ENCODE data around the gene SLC35F3. TPM values are rescaled to one million over a fixed set of nuclear protein-coding genes. Genes with fewer than 3 reads are reported as not detected.
A peak's percentile ranks its signal among the peaks of the same experiment; 100 is the strongest.
"Not testable (repeated sequence)": the region's sequence is repeated elsewhere in the genome, so short reads cannot be mapped to it uniquely, and the experiment has no call there.

Gene SLC35F3
- total and polyA plus RNA-seq, 9 donors = 0.21 to 0.64 (median 0.31) TPM

GRCh38 chr1:234297668-234298067 is 393.2 kb downstream of the SLC35F3 start:
- H3K4me1 ChIP-seq (ENCODE audit: control insufficient read depth, insufficient read depth, low read length) = peaks cover 9% of the 10 kb centered on the region
- H3K9me3 ChIP-seq (replicated peaks; ENCODE audit: control insufficient read depth, low read depth, low read length) = no peaks in the 10 kb centered on the region
- WGBS (ENCODE audit: insufficient coverage) = no CpG with 5 or more reads among the region's 1 CpG
- DNase-seq = no peak
- H3K27ac ChIP-seq (ENCODE audit: low read length) = no peak overlapping the region
- no peaks in the 10 kb centered on the region for H3K36me3 ChIP-seq (ENCODE audit: control insufficient read depth, insufficient read depth, low read length)
- H3K4me3 ChIP-seq (ENCODE audit: low read length) = no peak overlapping the region
- peaks cover 4% of the 10 kb centered on the region for H3K27me3 ChIP-seq (ENCODE audit: control insufficient read depth, insufficient read depth, low read length)

- Histone ChIP-seq H3K27ac (ENCODE audit: low read length) (no peak overlapping the region), H3K4me1 (ENCODE audit: control insufficient read depth, insufficient read depth, low read length) (peaks cover 2% of the 10 kb centered on the region), H3K4me3 (ENCODE audit: low read length) (no peak overlapping the region), H3K27me3 (ENCODE audit: control insufficient read depth, insufficient read depth, low read length) (no peaks in the 10 kb centered on the region), H3K9me3 (replicated peaks; ENCODE audit: control insufficient read depth, low read depth, low read length) (no peaks in the 10 kb centered on the region), H3K36me3 (ENCODE audit: control insufficient read depth, insufficient read depth, low read length) (no peaks in the 10 kb centered on the region)
- no CpG with 5 or more reads among the region's 2 CpGs for WGBS (ENCODE audit: insufficient coverage)
- no peak for DNase-seq
These were observed 395.6 kb downstream of the SLC35F3 start for GRCh38 chr1:234300096-234300495.

- H3K9me3 ChIP-seq (replicated peaks; ENCODE audit: control insufficient read depth, low read depth, low read length); H3K27me3 ChIP-seq (ENCODE audit: control insufficient read depth, insufficient read depth, low read length); DNase-seq; H3K36me3 ChIP-seq (ENCODE audit: control insufficient read depth, insufficient read depth, low read length); H3K4me1 ChIP-seq (ENCODE audit: control insufficient read depth, insufficient read depth, low read length); H3K27ac ChIP-seq (ENCODE audit: low read length); H3K4me3 ChIP-seq (ENCODE audit: low read length): not testable (repeated sequence)
- WGBS (ENCODE audit: insufficient coverage) = no CpG with 5 or more reads among the region's 1 CpG
These were observed 397.2 kb downstream of the SLC35F3 start for GRCh38 chr1:234301663-234302062.

- no peaks in the 10 kb centered on the region for H3K4me1 ChIP-seq (ENCODE audit: control insufficient read depth, insufficient read depth, low read length)
- no peak for DNase-seq
- H3K27ac ChIP-seq (ENCODE audit: low read length) = no peak overlapping the region
- no peaks in the 10 kb centered on the region for H3K36me3 ChIP-seq (ENCODE audit: control insufficient read depth, insufficient read depth, low read length)
- no peaks in the 10 kb centered on the region for H3K9me3 ChIP-seq (replicated peaks; ENCODE audit: control insufficient read depth, low read depth, low read length)
- no peaks in the 10 kb centered on the region for H3K27me3 ChIP-seq (ENCODE audit: control insufficient read depth, insufficient read depth, low read length)
- no peak overlapping the region for H3K4me3 ChIP-seq (ENCODE audit: low read length)
- WGBS (ENCODE audit: insufficient coverage) = 73% methylated on average over 5 of the region's 6 CpGs
These were observed 398.0 kb downstream of the SLC35F3 start for GRCh38 chr1:234302354-234302962.

- DNase-seq = no peak
- H3K27ac ChIP-seq (ENCODE audit: low read length) = no peak overlapping the region
- 52% methylated on average over 5 of the region's 6 CpGs for WGBS (ENCODE audit: insufficient coverage)
- no peaks in the 10 kb centered on the region for H3K4me1 ChIP-seq (ENCODE audit: control insufficient read depth, insufficient read depth, low read length)
- no peaks in the 10 kb centered on the region for H3K27me3 ChIP-seq (ENCODE audit: control insufficient read depth, insufficient read depth, low read length)
- H3K9me3 ChIP-seq (replicated peaks; ENCODE audit: control insufficient read depth, low read depth, low read length) = no peaks in the 10 kb centered on the region
- no peak overlapping the region for H3K4me3 ChIP-seq (ENCODE audit: low read length)
- no peaks in the 10 kb centered on the region for H3K36me3 ChIP-seq (ENCODE audit: control insufficient read depth, insufficient read depth, low read length)
These were observed 398.8 kb downstream of the SLC35F3 start for GRCh38 chr1:234303231-234303630.

GRCh38 chr1:234307726-234308125 is 403.2 kb downstream of the SLC35F3 start:
- WGBS (ENCODE audit: insufficient coverage) = 88% methylated on average over 1 of the region's 6 CpGs
- DNase-seq = no peak
- no peak overlapping the region for H3K27ac ChIP-seq (ENCODE audit: low read length)
- H3K4me1 ChIP-seq (ENCODE audit: control insufficient read depth, insufficient read depth, low read length) = peaks cover 2% of the 10 kb centered on the region
- no peaks in the 10 kb centered on the region for H3K9me3 ChIP-seq (replicated peaks; ENCODE audit: control insufficient read depth, low read depth, low read length)
- H3K27me3 ChIP-seq (ENCODE audit: control insufficient read depth, insufficient read depth, low read length) = no peaks in the 10 kb centered on the region
- no peaks in the 10 kb centered on the region for H3K36me3 ChIP-seq (ENCODE audit: control insufficient read depth, insufficient read depth, low read length)
- no peak overlapping the region for H3K4me3 ChIP-seq (ENCODE audit: low read length)

- Histone ChIP-seq H3K27me3 (ENCODE audit: control insufficient read depth, insufficient read depth, low read length) (no peaks in the 10 kb centered on the region), H3K4me1 (ENCODE audit: control insufficient read depth, insufficient read depth, low read length) (peaks cover 2% of the 10 kb centered on the region), H3K4me3 (ENCODE audit: low read length) (no peak overlapping the region), H3K36me3 (ENCODE audit: control insufficient read depth, insufficient read depth, low read length) (no peaks in the 10 kb centered on the region), H3K27ac (ENCODE audit: low read length) (no peak overlapping the region), H3K9me3 (replicated peaks; ENCODE audit: control insufficient read depth, low read depth, low read length) (no peaks in the 10 kb centered on the region)
- WGBS (ENCODE audit: insufficient coverage) = 64% methylated on average over 3 of the region's 4 CpGs
- DNase-seq = no peak
These were observed 404.7 kb downstream of the SLC35F3 start for GRCh38 chr1:234309243-234309597.

GRCh38 chr1:234309598-234310459 is 405.4 kb downstream of the SLC35F3 start:
- Histone ChIP-seq H3K4me3 (ENCODE audit: low read length) (no peak overlapping the region), H3K27me3 (ENCODE audit: control insufficient read depth, insufficient read depth, low read length) (no peaks in the 10 kb centered on the region), H3K4me1 (ENCODE audit: control insufficient read depth, insufficient read depth, low read length) (peaks cover 2% of the 10 kb centered on the region), H3K36me3 (ENCODE audit: control insufficient read depth, insufficient read depth, low read length) (no peaks in the 10 kb centered on the region), H3K9me3 (replicated peaks; ENCODE audit: control insufficient read depth, low read depth, low read length) (no peaks in the 10 kb centered on the region), H3K27ac (ENCODE audit: low read length) (no peak overlapping the region)
- WGBS (ENCODE audit: insufficient coverage) = 35% methylated on average over 19 of the region's 26 CpGs
- peak; percentile 42 for DNase-seq

GRCh38 chr1:234310460-234310817 is 406.0 kb downstream of the SLC35F3 start:
- Histone ChIP-seq H3K36me3 (ENCODE audit: control insufficient read depth, insufficient read depth, low read length) (no peaks in the 10 kb centered on the region), H3K27me3 (ENCODE audit: control insufficient read depth, insufficient read depth, low read length) (no peaks in the 10 kb centered on the region), H3K4me1 (ENCODE audit: control insufficient read depth, insufficient read depth, low read length) (peaks cover 2% of the 10 kb centered on the region), H3K9me3 (replicated peaks; ENCODE audit: control insufficient read depth, low read depth, low read length) (no peaks in the 10 kb centered on the region), H3K27ac (ENCODE audit: low read length) (no peak overlapping the region), H3K4me3 (ENCODE audit: low read length) (no peak overlapping the region)
- WGBS (ENCODE audit: insufficient coverage) = no CpG with 5 or more reads among the region's 1 CpG
- DNase-seq = no peak

GRCh38 chr1:234311414-234311813 is 406.9 kb downstream of the SLC35F3 start:
- no peaks in the 10 kb centered on the region for H3K9me3 ChIP-seq (replicated peaks; ENCODE audit: control insufficient read depth, low read depth, low read length)
- WGBS (ENCODE audit: insufficient coverage) = 84% methylated on average over 5 of the region's 7 CpGs
- H3K4me1 ChIP-seq (ENCODE audit: control insufficient read depth, insufficient read depth, low read length) = peaks cover 2% of the 10 kb centered on the region
- DNase-seq = no peak
- H3K27ac ChIP-seq (ENCODE audit: low read length) = no peak overlapping the region
- H3K4me3 ChIP-seq (ENCODE audit: low read length) = no peak overlapping the region
- H3K36me3 ChIP-seq (ENCODE audit: control insufficient read depth, insufficient read depth, low read length) = no peaks in the 10 kb centered on the region
- H3K27me3 ChIP-seq (ENCODE audit: control insufficient read depth, insufficient read depth, low read length) = peaks cover 2% of the 10 kb centered on the region

Measured in muscle of leg (tissue), 11 donors.